NCI-H524 (cell line): ENCODE measurements around the gene MSRB2.

ENCODE experiments used
- DNase-seq, 2 experiments: peaks; one replicate each; lab custom pipeline; 2025; lab: John Stamatoyannopoulos, UW

Gene MSRB2

GRCh38 chr10:23111517-23112286 is 16.3 kb downstream of the MSRB2 start:
- no peak for DNase-seq

GRCh38 chr10:23114228-23114850 is 19.0 kb downstream of the MSRB2 start:
- no peak for DNase-seq

- DNase-seq, result no peak
Measured at GRCh38 chr10:23116486-23117205, 21.3 kb downstream of the MSRB2 start.

- no peak for DNase-seq
Measured at GRCh38 chr10:23120001-23120934, 24.9 kb downstream of the MSRB2 start.

GRCh38 chr10:23121135-23121534 is 25.8 kb downstream of the MSRB2 start:
- DNase-seq, result no peak

- DNase-seq, result no peak
Measured at GRCh38 chr10:23136462-23136861, 41.1 kb downstream of the MSRB2 start.

- DNase-seq, result no peak
Measured at GRCh38 chr10:23139677-23140076, 44.3 kb downstream of the MSRB2 start.

- DNase-seq, result no peak
Measured at GRCh38 chr10:23141995-23142394, 46.6 kb downstream of the MSRB2 start.

GRCh38 chr10:23146258-23146657 is 50.9 kb downstream of the MSRB2 start:
- DNase-seq, result no peak

GRCh38 chr10:23147035-23147434 is 51.7 kb downstream of the MSRB2 start:
- DNase-seq, result no peak

- DNase-seq, result no peak
Measured at GRCh38 chr10:23148214-23148613, 52.8 kb downstream of the MSRB2 start.

GRCh38 chr10:23150091-23150490 is 54.7 kb downstream of the MSRB2 start:
- DNase-seq, result peak in 1 of 2 experiments; percentile 66

- no peak for DNase-seq
Measured at GRCh38 chr10:23150610-23151009, 55.2 kb downstream of the MSRB2 start.

- DNase-seq, result no peak
Measured at GRCh38 chr10:23151071-23151470, 55.7 kb downstream of the MSRB2 start.

GRCh38 chr10:23155169-23155568 is 59.8 kb downstream of the MSRB2 start:
- no peak for DNase-seq

GRCh38 chr10:23156447-23157150 is 61.2 kb downstream of the MSRB2 start:
- DNase-seq, result no peak

GRCh38 chr10:23157239-23157681 is 61.9 kb downstream of the MSRB2 start:
- peak in 1 of 2 experiments; percentile 14 for DNase-seq

GRCh38 chr10:23157691-23158369 is 62.5 kb downstream of the MSRB2 start:
- DNase-seq, result peak; percentile 19 to 58

GRCh38 chr10:23158370-23158769 is 63.0 kb downstream of the MSRB2 start:
- DNase-seq, result peak; percentile 9 to 49

- DNase-seq, result no peak
Measured at GRCh38 chr10:23171232-23171876, 76.0 kb downstream of the MSRB2 start.
